AG08395 (cell line): ENCODE measurements around the gene DHX58.

Source experiments
- DNase-seq: peaks from one replicate; pipeline ENCODE4 v3.0.0; 2012; ENCODE audit warnings: mixed read lengths, low spot score

DHX58 gene

DNA sequence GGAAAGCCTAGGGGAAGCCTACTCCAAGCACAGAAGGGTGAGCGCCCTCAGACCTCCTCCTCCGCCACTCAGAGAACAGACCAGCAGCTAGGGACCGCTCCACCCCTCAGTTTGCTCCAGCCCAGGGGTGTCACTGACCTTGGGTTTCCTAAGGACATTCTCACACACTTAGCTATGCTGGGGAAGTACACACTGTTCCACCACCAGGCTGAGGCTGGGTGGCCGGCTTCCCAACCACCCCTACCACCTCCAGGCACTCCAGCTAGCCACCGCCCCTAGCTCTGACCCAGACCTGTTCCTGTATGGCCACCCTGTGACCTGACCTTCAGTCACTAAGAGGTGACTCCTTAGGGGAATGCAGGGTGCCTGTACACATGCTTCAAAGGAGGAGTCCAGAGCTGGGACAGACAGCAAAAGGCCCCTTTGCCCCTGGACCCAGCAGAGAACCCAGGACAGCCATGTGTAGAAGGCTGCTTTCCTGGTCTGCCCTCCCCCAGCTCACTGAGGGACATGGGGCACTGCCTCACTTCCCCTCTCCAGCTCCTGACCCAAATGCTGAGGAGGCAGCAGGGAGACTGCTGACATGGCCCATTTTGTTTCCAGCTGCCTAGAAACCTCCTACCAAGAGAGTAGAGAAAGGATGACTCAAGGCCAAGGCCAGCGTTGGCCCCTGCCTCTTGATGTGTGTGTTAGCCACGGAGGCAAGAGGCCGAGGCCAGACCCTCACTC lies 16.8 kb upstream of the DHX58 start:
- DNase-seq, result no peak

DNA sequence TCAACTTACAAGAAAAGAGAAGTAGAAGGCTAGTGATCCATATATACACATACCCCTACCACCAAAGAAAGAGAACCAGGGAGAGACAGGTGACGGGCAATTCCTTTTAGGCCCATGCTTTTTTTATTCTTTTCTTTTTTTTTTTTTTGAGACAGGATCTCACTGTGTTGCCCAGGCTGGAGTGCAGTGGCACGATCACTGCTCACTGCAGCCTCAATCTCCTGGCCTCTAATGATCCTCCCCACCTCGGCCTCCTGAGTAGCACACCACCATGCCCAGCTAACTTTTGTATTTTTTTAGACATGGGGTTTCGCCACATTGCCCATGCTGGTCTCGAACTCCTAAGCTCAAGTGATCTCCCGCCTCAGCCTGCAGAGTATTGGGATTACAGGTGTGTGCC lies 14.9 kb upstream of the DHX58 start:
- no peak for DNase-seq

DNA sequence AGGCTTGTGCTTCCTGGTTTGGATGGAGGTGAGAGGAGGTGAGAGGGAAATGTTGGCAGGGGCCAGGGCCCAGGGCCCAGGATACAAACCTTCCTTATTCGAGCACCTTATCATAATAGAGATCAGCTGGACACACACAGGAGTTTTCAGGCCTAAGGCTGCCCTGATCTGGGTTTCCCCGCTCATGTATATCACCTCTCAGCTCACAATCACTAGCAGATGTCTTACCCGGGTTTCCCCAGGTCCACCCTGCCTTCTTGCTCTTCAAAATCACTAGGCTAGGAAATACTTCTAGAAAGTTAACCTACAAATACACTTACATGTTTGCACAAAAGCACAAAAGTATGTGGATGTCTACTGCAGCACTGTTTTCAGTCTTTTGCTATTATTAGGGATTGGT lies 14.3 kb upstream of the DHX58 start:
- no peak for DNase-seq

DNA sequence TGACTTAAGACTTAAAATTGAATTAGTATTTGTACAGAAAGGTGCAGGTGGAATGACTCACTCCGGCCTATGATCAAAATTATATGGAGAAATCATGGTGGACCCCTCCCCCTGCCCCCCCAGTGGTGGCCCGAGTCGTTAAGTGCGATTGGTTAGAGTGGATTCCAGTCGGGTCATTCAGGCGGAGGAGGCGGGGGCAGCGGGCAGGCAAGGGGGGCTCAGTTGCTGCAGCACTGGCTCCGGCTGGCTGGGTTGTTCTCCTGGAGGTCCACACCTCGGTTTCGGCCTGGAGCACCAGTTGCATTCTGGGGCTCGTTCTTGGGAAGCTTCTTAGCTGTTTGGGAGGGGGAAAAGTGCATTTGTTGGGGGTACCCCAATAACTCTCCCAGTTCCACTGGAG lies 13.1 kb upstream of the DHX58 start:
- DNase-seq, result no peak

- DNase-seq, result no peak
These were observed 11.7 kb upstream of the DHX58 start for GRCh38 chr17:42124256-42124655.

- no peak for DNase-seq
These were observed 10.1 kb upstream of the DHX58 start, which contains the start of gene HSPB9 for GRCh38 chr17:42122371-42123303. Gene HSPB9, plus strand, starts transcription at chr17:42122804. Its CDS starts 47 bp downstream, at chr17:42122851.

DNA sequence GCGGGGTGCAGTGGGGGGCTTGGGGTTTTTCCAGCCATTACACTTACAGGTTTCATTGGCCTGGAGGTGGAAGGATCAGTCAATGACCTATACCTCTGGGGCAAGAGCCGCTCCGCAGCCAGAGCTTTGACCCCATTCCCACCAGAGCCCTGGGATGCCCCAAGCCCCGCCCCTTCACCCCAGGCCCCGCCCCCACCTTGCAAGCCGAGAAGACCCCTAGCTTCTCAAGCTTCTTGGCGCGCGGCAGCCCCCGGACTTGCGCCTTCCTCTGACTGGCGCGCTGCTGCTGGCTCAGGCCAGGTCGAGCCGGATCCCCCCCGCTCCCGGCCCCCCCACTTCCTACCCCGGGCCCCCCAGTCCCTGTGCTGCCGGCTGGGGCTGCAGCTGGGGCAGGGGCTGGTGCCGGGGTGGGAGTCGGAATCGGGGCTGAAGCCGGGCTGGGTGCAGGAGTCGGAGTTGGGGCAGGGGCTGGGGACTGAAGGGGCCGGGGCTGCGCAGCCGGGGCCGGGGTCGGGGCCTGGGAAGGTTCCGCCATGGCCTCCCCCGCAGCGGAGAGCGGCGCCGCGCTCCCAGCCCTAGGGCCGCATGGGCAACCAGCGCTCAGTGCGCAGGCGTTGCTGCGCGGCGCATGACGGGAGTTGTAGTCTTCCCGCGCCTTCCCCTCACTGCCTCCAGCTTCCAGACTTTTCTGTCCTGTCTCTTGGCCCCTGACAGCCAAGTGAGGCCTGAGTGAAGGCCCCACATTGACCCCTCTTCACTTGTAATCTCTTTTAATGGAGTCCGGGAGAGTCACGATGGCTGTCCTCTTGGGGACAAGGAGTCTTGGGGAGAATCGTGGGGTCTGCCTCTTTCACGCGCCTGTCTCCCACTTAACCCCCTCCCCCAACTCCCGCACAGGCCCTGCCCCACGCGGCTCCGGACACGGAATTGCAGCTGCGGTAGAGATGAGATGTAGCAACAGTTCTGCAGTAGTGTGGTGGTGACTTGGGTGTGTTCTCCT lies 8.6 kb upstream of the DHX58 start, which contains the start of gene KAT2A:
Gene KAT2A, minus strand, starts transcription at position 598 of the 1,000 bp plus-strand sequence. Its CDS starts 63 bp downstream, at position 535.
- DNase-seq, result peak; percentile 97

DNA sequence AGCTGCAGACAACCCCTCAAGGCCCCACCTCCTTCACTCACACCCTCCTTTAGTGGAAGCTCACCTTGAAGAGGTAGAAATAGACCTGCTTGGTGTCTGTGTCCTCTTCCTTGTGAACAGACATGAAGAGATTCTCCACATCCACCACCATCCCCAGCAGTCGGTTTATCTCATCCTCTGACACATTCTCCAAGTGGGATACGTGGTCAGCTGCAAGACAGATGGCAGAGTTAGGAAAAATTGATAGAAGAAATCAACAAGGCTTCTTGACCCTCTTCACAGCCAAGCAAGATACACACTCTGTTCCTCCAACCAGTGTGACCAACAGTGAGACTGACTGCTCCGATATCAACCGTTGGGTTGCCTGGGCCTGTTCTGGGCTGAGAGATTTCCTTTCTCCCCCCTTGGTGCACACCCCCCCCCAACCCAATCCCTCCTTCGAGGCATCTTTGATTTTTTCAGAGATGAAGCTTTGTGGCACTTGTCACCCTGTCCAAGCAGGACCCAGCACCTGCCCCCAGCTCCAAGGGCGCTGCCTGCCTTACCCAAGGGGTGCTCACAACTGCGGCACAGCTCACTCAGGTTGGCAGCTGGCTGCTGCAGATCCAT lies 7.8 kb upstream of the DHX58 start:
- no peak for DNase-seq

DNA sequence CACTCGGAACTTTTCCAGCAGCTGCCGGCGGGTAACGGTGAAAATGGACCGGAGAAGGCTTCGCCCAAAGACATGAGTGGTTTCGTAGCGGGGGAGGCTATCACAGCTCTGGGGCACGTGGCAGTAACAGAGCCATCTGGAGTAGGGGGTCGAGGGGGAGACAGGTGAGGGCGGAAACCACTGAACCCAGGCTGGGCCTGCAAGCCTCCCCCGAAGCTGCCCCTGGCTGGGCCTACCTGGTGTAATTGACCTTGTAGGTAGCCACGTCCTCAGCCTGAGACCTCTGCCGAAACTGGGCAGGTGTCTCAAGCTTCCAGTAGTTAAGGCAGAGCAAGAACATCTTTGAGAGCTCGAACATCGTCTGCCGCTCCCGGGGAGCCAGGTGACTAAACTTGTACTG lies 6.8 kb upstream of the DHX58 start:
- DNase-seq, result no peak

- DNase-seq, result no peak
These were observed 6.0 kb upstream of the DHX58 start for GRCh38 chr17:42118545-42118944.

DNA sequence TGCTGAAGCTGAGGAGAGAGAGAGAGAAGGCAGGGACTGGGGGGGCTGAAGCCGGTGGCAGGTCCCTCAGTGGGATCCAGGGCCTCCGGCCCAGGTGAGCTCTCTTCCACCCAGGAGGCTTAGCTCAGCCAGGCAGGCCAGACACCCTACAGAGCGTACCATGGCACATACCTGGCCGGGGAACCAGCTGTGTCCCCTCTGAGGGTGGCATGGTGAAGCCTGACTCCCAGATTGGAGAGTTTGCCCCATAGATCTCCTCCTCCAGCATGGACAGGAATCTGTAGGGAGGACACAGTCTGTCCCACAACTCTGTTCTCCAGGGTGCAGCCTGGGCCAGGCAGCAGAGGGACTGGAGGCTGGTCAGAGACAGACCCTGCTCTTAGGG lies 5.6 kb upstream of the DHX58 start:
- no peak for DNase-seq

GRCh38 chr17:42117397-42118125 lies 5.0 kb upstream of the DHX58 start:
- no peak for DNase-seq

- peak; percentile 73 for DNase-seq
These were observed 4.3 kb upstream of the DHX58 start for GRCh38 chr17:42116705-42117396.

- DNase-seq, result no peak
These were observed 1.6 kb upstream of the DHX58 start for GRCh38 chr17:42114118-42114517.

DNA sequence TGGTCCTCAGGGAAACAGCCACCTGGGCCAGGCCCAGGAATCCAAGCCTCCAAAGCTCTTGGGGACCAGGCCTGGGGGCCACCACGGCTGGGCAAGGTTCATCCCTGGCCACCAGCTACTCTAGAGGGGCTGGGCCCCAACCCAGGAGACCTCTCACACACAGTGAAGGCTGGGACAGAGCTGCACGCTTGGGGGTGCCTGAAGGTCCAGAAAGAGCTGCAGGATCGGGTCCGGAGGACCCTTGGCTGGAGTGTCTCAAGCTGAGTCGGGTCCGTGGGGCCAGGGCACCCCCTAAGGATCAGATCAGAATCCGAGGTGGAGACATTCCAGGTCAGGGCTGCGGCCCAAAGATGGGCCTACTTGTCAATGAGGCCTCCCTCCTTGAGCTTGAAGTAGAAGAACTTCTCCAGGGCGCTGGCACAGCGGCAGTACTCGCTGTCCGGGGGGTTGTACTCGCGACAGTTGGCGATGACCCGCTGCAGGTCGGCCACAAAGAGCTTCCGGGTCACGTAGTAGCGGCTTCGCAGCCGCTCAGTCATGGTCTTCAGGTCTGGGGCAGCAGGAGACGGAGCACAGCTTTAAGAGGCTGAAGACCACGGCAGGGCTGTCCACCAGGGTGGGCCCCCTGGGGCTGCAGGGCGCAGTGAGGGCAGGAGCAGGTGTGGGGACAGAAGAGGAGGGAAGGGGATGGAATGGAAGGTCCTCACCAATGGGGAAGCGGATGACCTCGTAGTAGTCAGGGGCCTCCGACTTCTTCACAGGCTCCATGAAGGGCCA lies 967 bp upstream of the DHX58 start:
- no peak for DNase-seq

DNA sequence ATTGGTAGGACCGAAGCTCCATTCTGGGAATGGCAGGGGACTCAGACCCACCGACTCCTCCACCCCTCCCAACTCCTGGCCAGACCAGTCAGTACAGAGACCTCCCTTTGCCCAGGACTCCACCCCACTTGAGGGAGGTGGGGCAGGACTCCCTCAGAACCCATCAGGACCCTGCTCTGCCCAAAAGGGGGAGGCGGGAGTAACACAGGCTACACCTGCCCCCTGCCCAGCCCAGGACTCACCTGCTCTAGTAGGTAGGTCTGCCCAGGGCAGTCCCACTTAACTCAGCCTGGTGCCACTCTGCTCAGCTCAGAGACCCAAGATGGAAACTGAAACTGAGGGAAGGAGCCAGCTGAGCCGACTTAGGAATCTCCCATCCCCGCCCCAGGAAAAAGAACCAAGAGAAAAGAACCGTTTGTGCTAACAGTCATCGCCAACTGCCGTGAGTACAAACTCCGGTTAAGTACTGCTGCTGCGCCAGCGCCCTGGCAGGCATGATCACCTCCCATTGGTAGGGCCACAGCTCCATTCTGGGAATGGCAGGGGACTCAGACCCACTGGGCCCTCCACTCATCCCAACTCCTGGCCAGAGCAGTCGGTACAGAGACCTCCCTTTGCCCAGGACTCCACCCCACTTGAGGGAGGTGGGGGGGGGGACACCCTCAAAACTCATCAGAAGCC lies 503 bp downstream of the DHX58 start:
- DNase-seq, result peak; percentile 54

GRCh38 chr17:42111265-42111636 lies 1.3 kb downstream of the DHX58 start:
- no peak for DNase-seq
